K562 (cell line): Measurements from ENCODE around the gene SEPTIN1. TPM values are rescaled to one million over a fixed set of nuclear protein-coding genes. Genes with fewer than 3 reads are reported as not detected.

Source experiments
- ATAC-seq: fragments of 200-7000 bp; cut with Tn5 transposase; 3 replicates; pipeline ENCODE4 v1.9.1; 2020; ENCODE audit warnings: moderate library complexity
- BruUV-seq: library from RNA; stranded (reverse); fragments of 400-500 nt; replicated peaks from 2 replicates; lab custom pipeline; 2021; lab: Mats Ljungman, UMichigan
- CTCF ChIA-PET: fragments of 300-600 bp; formaldehyde crosslinking; extraction: SDS; loops from one replicate; lab custom pipeline; 2021; ENCODE audit warnings: low intra/inter-chr PET ratio; lab: Yijun Ruan, JAX
- POLR2A ChIA-PET: fragments of 300-600, 350-650 bp; sonication (Branson Sonifier 250); formaldehyde crosslinking; extraction: SDS; loops from one replicate; lab custom pipeline; 2021; ENCODE audit warnings: antibody characterized with exemption, inconsistent platforms; lab: Yijun Ruan, JAX
- DNase-seq, 4 experiments: peaks; one replicate each; pipeline versions ENCODE4 v3.0.0 to v3.0.0-alpha.2; 2011 to 2018; ENCODE audit warnings: low spot score in 3 of 4, mixed read lengths in 3 of 4; ENCODE audit errors: extremely low read depth in 1 of 4
- FAIRE-seq: peaks from 2 replicates; lab custom pipeline; 2011; peaks lifted over from hg19 to GRCh38; lab: Jason Lieb, UNC
- H2AFZ ChIP-seq: 2 replicates; pipeline ENCODE4 v1.6.0; 2011; ENCODE audit warnings: low read depth, low read length, control low read depth, inconsistent platforms
- H3K27ac ChIP-seq: fragments of 200-600 bp; 3 replicates; pipeline ENCODE4 v1.8.0; 2011; ENCODE audit warnings: low read depth, mild to moderate bottlenecking, control low read depth, inconsistent platforms, low read length, moderate library complexity, mixed read lengths; ENCODE audit errors: extremely low read depth
- H3K27me3 ChIP-seq, 2 experiments: fragments of 300-600 bp in 1 of 2; 2 replicates in 1 of 2; 3 replicates in 1 of 2; pipeline versions ENCODE4 v1.6.0 to v1.8.0; 2011; ENCODE audit warnings: inconsistent platforms in 2 of 2, low read length in 2 of 2, mild to moderate bottlenecking in 1 of 2, mixed read lengths in 1 of 2, moderate library complexity in 1 of 2; ENCODE audit not compliant: control insufficient read depth in 2 of 2, insufficient read depth in 2 of 2
- H3K36me3 ChIP-seq: fragments of 300-600 bp; 3 replicates; pipeline ENCODE4 v1.8.0; 2011; ENCODE audit warnings: mild to moderate bottlenecking, low read length, inconsistent platforms; ENCODE audit not compliant: control insufficient read depth, insufficient read depth
- H3K4me1 ChIP-seq, 2 experiments: fragments of 200-600 bp in 1 of 2; replicated peaks in 1 of 2; 2 replicates in 1 of 2; 3 replicates in 1 of 2; pipeline versions ENCODE4 v1.5.1 to v1.8.0; 2011; ENCODE audit warnings: inconsistent platforms in 2 of 2, low read length in 2 of 2, mild to moderate bottlenecking in 1 of 2, mixed read lengths in 1 of 2, moderate library complexity in 1 of 2; ENCODE audit not compliant: control insufficient read depth in 2 of 2, insufficient read depth in 2 of 2
- H3K4me2 ChIP-seq: 2 replicates; pipeline ENCODE4 v1.6.1; 2011; ENCODE audit warnings: low read length, control low read depth, inconsistent platforms, mixed read lengths; ENCODE audit not compliant: insufficient read depth
- H3K4me3 ChIP-seq: fragments of 200-600 bp; sonication (generic), shearing (Covaris generic); 2 replicates; pipeline ENCODE4 v1.5.1; 2016; ENCODE audit warnings: control low read depth, inconsistent platforms
- H3K79me2 ChIP-seq: fragments of 200-600 bp; 3 replicates; pipeline ENCODE4 v1.8.0; 2011; ENCODE audit warnings: low read length, inconsistent platforms; ENCODE audit not compliant: control insufficient read depth, insufficient read depth
- H3K9ac ChIP-seq, 2 experiments: 2 replicates each; pipeline versions ENCODE4 v1.6.0 to v1.6.1; 2011; ENCODE audit warnings: low read depth in 2 of 2, low read length in 2 of 2, control low read depth in 1 of 2, inconsistent platforms in 1 of 2, mild to moderate bottlenecking in 1 of 2, mixed read lengths in 1 of 2; ENCODE audit not compliant: insufficient read depth in 1 of 2
- H3K9me1 ChIP-seq: one replicate; pipeline ENCODE4 v1.6.0; 2011; ENCODE audit warnings: inconsistent platforms, mild to moderate bottlenecking, low read length, moderate library complexity; ENCODE audit not compliant: control insufficient read depth, insufficient read depth
- H3K9me3 ChIP-seq: replicated peaks from 2 replicates; pipeline ENCODE4 v1.5.1; 2011; ENCODE audit warnings: low read depth, low read length, inconsistent platforms; ENCODE audit not compliant: control insufficient read depth, insufficient read depth
- H4K20me1 ChIP-seq: replicated peaks from 2 replicates; pipeline ENCODE4 v1.6.1; 2011; ENCODE audit warnings: low read length, inconsistent platforms, mixed read lengths; ENCODE audit not compliant: control insufficient read depth, insufficient read depth
- CBX8 ChIP-seq: fragments of 200-600 bp; sonication (generic); IDR thresholded peaks from 2 replicates; pipeline ENCODE4 v1.6.1; 2012; ENCODE audit warnings: borderline replicate concordance, mixed run types, low read depth, mild to moderate bottlenecking, moderate library complexity, mixed read lengths, low read length, control low read depth, inconsistent platforms; ENCODE audit not compliant: poor library complexity, severe bottlenecking; ENCODE audit errors: extremely low read depth
- CREM ChIP-seq: IDR thresholded peaks from 2 replicates; pipeline ENCODE4 v1.6.1; 2014; ENCODE audit warnings: antibody characterized with exemption, low read depth
- DACH1 ChIP-seq: fragments of 450-650 bp; IDR thresholded peaks from 2 replicates; pipeline ENCODE4 v1.6.1; 2018; ENCODE audit not compliant: partially characterized antibody
- GTF2F1 ChIP-seq: IDR thresholded peaks from 2 replicates; pipeline ENCODE4 v1.6.1; 2011; ENCODE audit warnings: low read depth, low read length, improper control_type of control experiment
- KDM5B ChIP-seq: fragments of 200-600 bp; sonication (generic); IDR thresholded peaks from 2 replicates; pipeline ENCODE4 v1.6.1; 2012; ENCODE audit warnings: low read depth, mild to moderate bottlenecking, moderate library complexity, low read length, control low read depth, inconsistent platforms; ENCODE audit not compliant: insufficient replicate concordance
- KLF13 ChIP-seq: fragments of 450-650 bp; IDR thresholded peaks from 2 replicates; pipeline ENCODE4 v1.6.1; 2016; ENCODE audit warnings: missing genetic modification characterization, low read depth, mild to moderate bottlenecking, missing compliant biosample characterization, moderate library complexity, borderline replicate concordance
- POLR2G ChIP-seq: fragments of 200-400 bp; formaldehyde crosslinking; IDR thresholded peaks from 2 replicates; pipeline ENCODE4 v1.6.1; 2017; ENCODE audit warnings: low read depth, mild to moderate bottlenecking, antibody characterized with exemption, low read length, moderate library complexity
- PRPF4 ChIP-seq: fragments of 200-400 bp; formaldehyde crosslinking; IDR thresholded peaks from one replicate; pipeline ENCODE4 v1.6.1; 2017; ENCODE audit warnings: low read length, low read depth, mild to moderate bottlenecking; ENCODE audit not compliant: insufficient read depth, poor library complexity, severe bottlenecking
- RBFOX2 ChIP-seq: fragments of 200-400 bp; formaldehyde crosslinking; IDR thresholded peaks from 2 replicates; pipeline ENCODE4 v1.6.1; 2017; ENCODE audit warnings: low read depth, mild to moderate bottlenecking, low read length, moderate library complexity
- SUPT5H ChIP-seq: fragments of 450-650 bp; IDR thresholded peaks from 2 replicates; pipeline ENCODE4 v1.6.1; 2016
- ZFX ChIP-seq: sonication (generic); formaldehyde crosslinking; IDR thresholded peaks from 2 replicates; pipeline ENCODE4 v1.8.0; 2022; ENCODE audit warnings: mild to moderate bottlenecking, missing genetic modification reagents, moderate library complexity
- ZKSCAN3 ChIP-seq: fragments of 250-450 bp; sonication (Bioruptor Pico); IDR thresholded peaks from 2 replicates; pipeline ENCODE4 v1.4.0; 2020
- ZNF583 ChIP-seq: fragments of 250-450 bp; sonication (Bioruptor Pico); IDR thresholded peaks from 2 replicates; pipeline ENCODE4 v1.4.0; 2020
- WGBS: fragments of 100-300 bp; shearing (Covaris generic); methylation state at CpG from one replicate; pipeline ENCODE4 v1.1.6; 2016; ENCODE audit warnings: low coverage, mixed read lengths; ENCODE audit not compliant: insufficient coverage; ENCODE audit errors: missing lambda C conversion rate; 5-methylcytosine and 5-hydroxymethylcytosine counted together
- in situ Hi-C: fragments of 300-500 bp; cut with MboI; formaldehyde crosslinking; loops from 4 replicates; pipeline ENCODE4 v1.15.0; 2018; ENCODE audit warnings: inconsistent platforms, mixed read lengths
- intact Hi-C: fragments of 100-400 bp; cut with micrococcal nuclease; formaldehyde crosslinking; loops from 2 replicates; pipeline ENCODE4 v1.14.2; 2022
- polyA plus RNA-seq, 8 experiments: library from polyadenylated mRNA; depleted of rRNA in 4 of 8; stranded (reverse) in 5 of 8; unstranded in 3 of 8; fragments of >200 nt; fragmentation: Nextera tagmentation in 2 of 8; fragmentation: Illumina TruSeq in 1 of 8; extraction: Ambion mirVana in 2 of 8; extraction: Trizol in 1 of 8; gene quantifications; 2 replicates each; pipeline versions ENCODE4 v1.2.1 to v1.2.3, GENCODE V29; 2011 to 2014; ENCODE audit warnings: inconsistent platforms in 1 of 8, missing spikeins in 1 of 8
- total RNA-seq, 7 experiments: library from RNA; depleted of rRNA in 6 of 7; stranded (reverse); fragments of >200 nt in 6 of 7; fragmentation: Illumina TruSeq in 2 of 7; extraction: Trizol in 2 of 7; gene quantifications; 2 replicates each; pipeline versions ENCODE4 v1.2.1 to v1.2.3, GENCODE V29; 2011 to 2021; ENCODE audit warnings: low replicate concordance in 1 of 7
- TF ChIP-seq, protein P1 (sequence below): fragments of 250-450 bp; sonication (Bioruptor Pico); IDR thresholded peaks from 2 replicates; pipeline ENCODE4 v1.5.0; 2020; ENCODE audit warnings: mild to moderate bottlenecking
- TF ChIP-seq, protein P2 (sequence below): fragments of 450-650 bp; IDR thresholded peaks from 2 replicates; pipeline ENCODE4 v1.6.1; 2016; ENCODE audit warnings: missing biosample characterization, missing genetic modification characterization
- TF ChIP-seq, protein P3 (sequence below): fragments of 450-650 bp; IDR thresholded peaks from 2 replicates; pipeline ENCODE4 v1.6.1; 2014; ENCODE audit warnings: low read depth, mild to moderate bottlenecking, moderate library complexity, borderline replicate concordance

Gene SEPTIN1
- total and polyA plus RNA-seq, 9 of the 15 experiments (the other 6 are each of a cell fraction or from before 2014, with no cell fraction given), result 0.23 to 5.6 (median 1.7) TPM; not detected in 1

DNA sequence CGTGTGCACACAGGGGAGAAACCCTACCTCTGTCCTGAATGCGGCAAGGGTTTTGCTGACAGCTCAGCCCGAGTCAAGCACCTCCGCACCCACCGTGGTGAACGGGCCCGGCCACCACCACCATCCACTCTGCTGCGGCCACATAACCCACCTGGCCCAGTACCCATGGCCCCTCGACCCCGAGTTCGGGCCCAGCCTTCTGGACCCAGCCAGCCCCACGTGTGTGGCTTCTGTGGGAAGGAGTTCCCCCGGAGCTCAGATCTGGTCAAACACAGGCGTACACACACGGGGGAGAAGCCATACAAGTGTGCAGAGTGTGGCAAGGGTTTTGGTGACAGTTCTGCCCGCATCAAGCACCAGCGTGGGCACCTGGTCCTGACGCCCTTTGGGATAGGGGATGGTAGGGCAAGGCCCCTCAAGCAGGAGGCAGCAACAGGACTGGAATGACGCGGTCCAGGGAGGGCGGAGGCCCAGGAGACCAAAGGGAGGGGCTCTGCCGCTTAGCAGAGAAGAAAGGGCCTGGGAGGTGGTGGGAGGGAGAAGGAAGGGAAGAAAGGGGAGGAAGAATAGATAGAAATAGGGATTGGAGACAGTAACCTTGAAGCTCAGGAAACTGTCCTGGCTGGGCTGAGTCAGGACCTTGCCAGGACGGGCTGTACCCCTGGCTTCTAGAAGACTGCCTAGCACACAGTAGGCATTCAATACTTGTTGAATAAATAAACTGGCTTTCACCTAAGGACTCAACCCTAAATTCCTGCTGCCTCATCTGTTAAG, 16.5 kb upstream of the SEPTIN1 start:
- FAIRE-seq (no peak), DNase-seq (no peak), ATAC-seq (no peak)
- no peak overlapping the region for H2AFZ ChIP-seq
- no TSS peak for BruUV-seq
- no peaks in the 10 kb centered on the region for H4K20me1 ChIP-seq
- no peak for TF ChIP-seq ZNF583
- TF ChIP-seq, protein P1, sequence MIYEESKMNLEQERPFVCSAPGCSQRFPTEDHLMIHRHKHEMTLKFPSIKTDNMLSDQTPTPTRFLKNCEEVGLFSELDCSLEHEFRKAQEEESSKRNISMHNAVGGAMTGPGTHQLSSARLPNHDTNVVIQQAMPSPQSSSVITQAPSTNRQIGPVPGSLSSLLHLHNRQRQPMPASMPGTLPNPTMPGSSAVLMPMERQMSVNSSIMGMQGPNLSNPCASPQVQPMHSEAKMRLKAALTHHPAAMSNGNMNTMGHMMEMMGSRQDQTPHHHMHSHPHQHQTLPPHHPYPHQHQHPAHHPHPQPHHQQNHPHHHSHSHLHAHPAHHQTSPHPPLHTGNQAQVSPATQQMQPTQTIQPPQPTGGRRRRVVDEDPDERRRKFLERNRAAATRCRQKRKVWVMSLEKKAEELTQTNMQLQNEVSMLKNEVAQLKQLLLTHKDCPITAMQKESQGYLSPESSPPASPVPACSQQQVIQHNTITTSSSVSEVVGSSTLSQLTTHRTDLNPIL (CRISPR knock-in tag), result no peak
- no peak for TF ChIP-seq ZKSCAN3
- TF ChIP-seq CBX8, result no peak
- peak; percentile 47 for TF ChIP-seq POLR2G
- TF ChIP-seq SUPT5H, result 0 out of 2 replicates have a peak, but pooled peaks have one; percentile 15
- TF ChIP-seq KDM5B, result peak; percentile 13
- TF ChIP-seq, protein P2, sequence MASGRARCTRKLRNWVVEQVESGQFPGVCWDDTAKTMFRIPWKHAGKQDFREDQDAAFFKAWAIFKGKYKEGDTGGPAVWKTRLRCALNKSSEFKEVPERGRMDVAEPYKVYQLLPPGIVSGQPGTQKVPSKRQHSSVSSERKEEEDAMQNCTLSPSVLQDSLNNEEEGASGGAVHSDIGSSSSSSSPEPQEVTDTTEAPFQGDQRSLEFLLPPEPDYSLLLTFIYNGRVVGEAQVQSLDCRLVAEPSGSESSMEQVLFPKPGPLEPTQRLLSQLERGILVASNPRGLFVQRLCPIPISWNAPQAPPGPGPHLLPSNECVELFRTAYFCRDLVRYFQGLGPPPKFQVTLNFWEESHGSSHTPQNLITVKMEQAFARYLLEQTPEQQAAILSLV (tag), result no peak
- TF ChIP-seq RBFOX2, result peak; percentile 48
- peak; percentile 25; the same call in 1 of the 2 replicates for TF ChIP-seq ZFX (CRISPR knock-in tag)
- TF ChIP-seq DACH1, result no peak
- TF ChIP-seq CREM, result 0 out of 2 replicates have a peak, but pooled peaks have one; percentile 8
- TF ChIP-seq PRPF4, result no peak
- TF ChIP-seq KLF13, result no peak
- TF ChIP-seq GTF2F1, result no peak
- TF ChIP-seq, protein P3, sequence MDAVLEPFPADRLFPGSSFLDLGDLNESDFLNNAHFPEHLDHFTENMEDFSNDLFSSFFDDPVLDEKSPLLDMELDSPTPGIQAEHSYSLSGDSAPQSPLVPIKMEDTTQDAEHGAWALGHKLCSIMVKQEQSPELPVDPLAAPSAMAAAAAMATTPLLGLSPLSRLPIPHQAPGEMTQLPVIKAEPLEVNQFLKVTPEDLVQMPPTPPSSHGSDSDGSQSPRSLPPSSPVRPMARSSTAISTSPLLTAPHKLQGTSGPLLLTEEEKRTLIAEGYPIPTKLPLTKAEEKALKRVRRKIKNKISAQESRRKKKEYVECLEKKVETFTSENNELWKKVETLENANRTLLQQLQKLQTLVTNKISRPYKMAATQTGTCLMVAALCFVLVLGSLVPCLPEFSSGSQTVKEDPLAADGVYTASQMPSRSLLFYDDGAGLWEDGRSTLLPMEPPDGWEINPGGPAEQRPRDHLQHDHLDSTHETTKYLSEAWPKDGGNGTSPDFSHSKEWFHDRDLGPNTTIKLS, result no peak
- H3K36me3 ChIP-seq, result peaks cover 21% of the 10 kb centered on the region; the same call in 2 of the 3 replicates
- POLR2A ChIA-PET, result interaction anchor here (0.6 to 1.0 kb wide), 3 partner anchors 16 to 759 kb away, joined by 3 read pairs; no protein-coding TSS in a partner anchor
- in situ Hi-C loops, result no loop called here
- no peak overlapping the region for H3K4me3 ChIP-seq
- no peaks in the 10 kb centered on the region for H3K9me3 ChIP-seq
- H3K4me2 ChIP-seq, result no peak overlapping the region
- CTCF ChIA-PET, result no interaction called here
- H3K79me2 ChIP-seq, result peaks cover 10% of the 10 kb centered on the region
- WGBS, result 80% methylated on average over 17 of the region's 23 CpGs
- H3K27ac ChIP-seq, result no peak overlapping the region
- intact Hi-C loops, result no loop called here
- H3K9ac ChIP-seq, result peak overlapping the region in 1 of 2 experiments; percentile 61; a peak in 1 of 4 replicates
- no peaks in the 10 kb centered on the region for H3K9me1 ChIP-seq
- H3K27me3 ChIP-seq, result no peaks in the 10 kb centered on the region
- peaks cover 33 to 64% of the 10 kb centered on the region in 2 experiments for H3K4me1 ChIP-seq
